Breast epithelium (tissue), 3 donors: ENCODE results near the gene ICAM2.

Source experiments
- CTCF ChIP-seq, 3 donors: fragments of 450-650 bp; IDR thresholded peaks; one replicate each; pipeline ENCODE4 v1.5.1; 2016 to 2017; ENCODE audit warnings: antibody characterized with exemption in 3 of 3, mild to moderate bottlenecking in 3 of 3, moderate library complexity in 3 of 3
- POLR2A ChIP-seq: fragments of 450-650 bp; IDR thresholded peaks from one replicate; pipeline ENCODE4 v1.6.1; 2016; ENCODE audit warnings: antibody characterized with exemption, mild to moderate bottlenecking, moderate library complexity
- POLR2AphosphoS5 ChIP-seq, 3 donors: sonication (generic); formaldehyde crosslinking; IDR thresholded peaks; one replicate each; pipeline ENCODE4 v1.6.1; 2017; ENCODE audit warnings: antibody characterized with exemption in 3 of 3

- TF ChIP-seq CTCF (IDR thresholded peaks at IDR 0.05) (no peak), POLR2A (no peak), POLR2AphosphoS5 (IDR thresholded peaks at IDR 0.05) (no peak)
Observed at GRCh38 chr17:64037802-64038201, 17.4 kb upstream of the ICAM2 start.
